T-helper 1 cell treated with Interleukin-12 subunit alpha and Interleukin-12 subunit beta and Interleukin-4 antibody, amounts not matched to agents 30 μg/mL and 1 μg/mL, for 36 hours (primary cell): ENCODE data around the gene ENTPD8.
"Not testable (repeated sequence)": the region's sequence is repeated elsewhere in the genome, so short reads cannot be mapped to it uniquely, and the experiment has no call there.

Experiments used
- H3K27ac Mint-ChIP-seq: one replicate; pipeline ENCODE4 v1.8.0; 2021; ENCODE audit warnings: mild to moderate bottlenecking, mixed read lengths
- H3K27me3 Mint-ChIP-seq: one replicate; pipeline ENCODE4 v1.8.0; 2021; ENCODE audit warnings: low read depth, mixed read lengths
- H3K36me3 Mint-ChIP-seq: one replicate; pipeline ENCODE4 v1.8.0; 2021; ENCODE audit warnings: low read depth, mixed read lengths
- H3K4me1 Mint-ChIP-seq: one replicate; pipeline ENCODE4 v1.8.0; 2021; ENCODE audit warnings: low read depth, mixed read lengths
- H3K4me3 Mint-ChIP-seq: one replicate; pipeline ENCODE4 v1.8.0; 2021; ENCODE audit warnings: mild to moderate bottlenecking, moderate library complexity, mixed read lengths
- H3K9me3 Mint-ChIP-seq: one replicate; pipeline ENCODE4 v1.8.0; 2021; ENCODE audit warnings: mixed read lengths

ENTPD8 gene

DNA sequence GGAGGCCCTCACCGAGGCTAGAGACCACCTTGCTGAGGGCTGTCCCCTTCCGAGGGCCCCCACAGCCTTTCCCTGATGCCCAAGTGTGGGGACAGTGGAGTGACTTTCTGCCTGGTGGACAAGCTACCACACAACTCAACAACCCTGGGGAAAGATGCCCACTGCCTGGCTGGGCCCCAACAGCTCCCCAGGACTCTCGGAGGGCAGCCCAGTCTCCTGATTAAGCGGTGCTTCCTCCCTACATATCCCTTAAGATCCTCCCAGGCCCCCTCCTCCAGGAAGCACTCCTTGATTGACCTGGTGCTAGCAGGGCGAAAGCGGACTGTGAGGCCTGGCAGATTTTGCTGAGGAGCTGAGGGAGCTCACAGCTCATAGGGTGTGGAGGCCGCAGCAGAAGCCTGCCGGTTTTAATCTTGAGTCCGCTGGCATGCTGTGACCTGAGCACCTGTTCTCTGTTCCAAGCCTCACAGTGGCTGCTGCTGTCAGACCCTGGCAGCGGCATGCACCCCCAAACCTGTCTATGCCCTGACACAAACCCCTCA lies 15.8 kb upstream of the ENTPD8 start:
- peak overlapping the region; percentile 52 for H3K27ac Mint-ChIP-seq

DNA sequence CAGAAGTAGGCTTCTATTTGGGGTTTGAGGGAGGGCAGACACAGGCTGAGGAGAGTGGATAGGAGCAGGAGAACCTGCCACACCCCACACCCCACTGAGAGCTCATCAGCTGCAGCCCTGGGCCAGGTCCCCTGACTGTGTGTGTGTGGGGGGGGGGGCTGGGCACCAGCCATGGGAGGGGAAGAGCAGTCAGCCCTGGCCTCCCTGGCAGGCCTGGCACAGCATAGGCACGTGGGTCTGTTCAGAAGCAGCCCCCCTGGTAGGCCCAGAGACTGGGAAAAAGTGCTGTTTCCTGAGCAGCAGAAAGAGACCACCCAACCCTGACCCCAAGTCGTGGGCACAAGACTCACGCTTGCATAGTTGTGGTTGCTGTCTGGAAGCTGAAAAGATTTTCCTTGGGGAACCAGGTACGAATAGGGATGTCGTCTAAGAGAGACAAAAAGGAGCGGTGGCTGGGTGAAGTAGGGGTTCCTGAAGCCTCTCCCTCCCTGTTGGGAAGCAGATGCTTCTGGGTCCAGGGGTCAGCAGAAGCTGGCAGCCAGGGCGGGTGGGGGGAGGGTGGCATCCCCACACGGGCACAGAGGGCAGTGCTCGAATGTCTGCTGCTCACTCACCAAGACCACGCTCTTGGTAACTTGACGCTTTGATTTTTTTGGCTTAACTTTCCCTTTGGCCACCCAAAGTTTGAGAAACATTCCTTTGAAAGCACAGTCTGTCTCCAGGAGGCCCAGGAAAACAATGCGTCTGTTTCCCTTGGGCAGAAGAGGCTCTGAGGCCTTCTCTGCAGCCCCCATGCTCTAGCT lies 15.1 kb upstream of the ENTPD8 start:
- Mint-ChIP-seq H3K27ac (peak overlapping the region; percentile 52), H3K4me1 (peaks cover 10% of the 10 kb centered on the region), H3K27me3 (no peaks in the 10 kb centered on the region), H3K9me3 (no peaks in the 10 kb centered on the region), H3K4me3 (peak overlapping the region; percentile 37), H3K36me3 (peaks cover 4% of the 10 kb centered on the region)

More for the DNA sequence above, 15.8 kb upstream of the ENTPD8 start:
- Mint-ChIP-seq H3K4me3 (peak overlapping the region; percentile 21), H3K36me3 (peaks cover 4% of the 10 kb centered on the region), H3K27me3 (no peaks in the 10 kb centered on the region), H3K9me3 (no peaks in the 10 kb centered on the region), H3K4me1 (peaks cover 10% of the 10 kb centered on the region)

DNA sequence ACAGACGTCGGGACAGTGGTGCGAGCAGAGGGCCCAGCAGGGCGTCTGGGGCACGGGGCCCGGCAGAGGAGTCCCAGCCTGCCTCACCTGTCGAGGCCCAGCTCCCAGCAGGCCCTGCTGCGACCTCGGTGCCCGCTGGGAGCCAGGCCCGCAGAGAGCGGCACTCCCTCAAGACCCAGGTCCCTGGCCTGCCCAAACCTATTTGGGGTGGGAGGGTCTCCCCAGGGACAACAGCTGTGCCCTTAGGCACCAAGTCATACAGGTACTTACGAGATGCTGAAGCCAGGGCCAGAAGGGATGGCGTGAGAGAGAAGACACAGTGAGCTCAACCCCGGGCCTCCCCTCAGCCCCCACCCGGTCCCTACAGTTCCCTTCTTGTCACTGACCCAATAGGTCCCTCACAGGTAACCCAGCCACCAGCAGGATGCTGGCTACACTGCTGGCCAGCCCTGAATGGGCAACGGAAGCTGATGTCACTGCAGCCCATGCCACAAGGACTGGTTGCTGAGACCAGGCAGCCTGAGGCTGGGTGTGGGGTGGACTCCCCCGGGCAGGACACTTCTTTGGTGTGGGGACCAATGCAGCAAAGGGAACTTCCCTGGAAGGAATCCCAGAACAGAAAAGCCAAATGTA lies 14.3 kb upstream of the ENTPD8 start:
- Mint-ChIP-seq H3K9me3 (no peaks in the 10 kb centered on the region), H3K36me3 (peaks cover 4% of the 10 kb centered on the region), H3K27me3 (no peaks in the 10 kb centered on the region), H3K27ac (peak overlapping the region; percentile 9), H3K4me1 (peaks cover 10% of the 10 kb centered on the region), H3K4me3 (no peak overlapping the region)

DNA sequence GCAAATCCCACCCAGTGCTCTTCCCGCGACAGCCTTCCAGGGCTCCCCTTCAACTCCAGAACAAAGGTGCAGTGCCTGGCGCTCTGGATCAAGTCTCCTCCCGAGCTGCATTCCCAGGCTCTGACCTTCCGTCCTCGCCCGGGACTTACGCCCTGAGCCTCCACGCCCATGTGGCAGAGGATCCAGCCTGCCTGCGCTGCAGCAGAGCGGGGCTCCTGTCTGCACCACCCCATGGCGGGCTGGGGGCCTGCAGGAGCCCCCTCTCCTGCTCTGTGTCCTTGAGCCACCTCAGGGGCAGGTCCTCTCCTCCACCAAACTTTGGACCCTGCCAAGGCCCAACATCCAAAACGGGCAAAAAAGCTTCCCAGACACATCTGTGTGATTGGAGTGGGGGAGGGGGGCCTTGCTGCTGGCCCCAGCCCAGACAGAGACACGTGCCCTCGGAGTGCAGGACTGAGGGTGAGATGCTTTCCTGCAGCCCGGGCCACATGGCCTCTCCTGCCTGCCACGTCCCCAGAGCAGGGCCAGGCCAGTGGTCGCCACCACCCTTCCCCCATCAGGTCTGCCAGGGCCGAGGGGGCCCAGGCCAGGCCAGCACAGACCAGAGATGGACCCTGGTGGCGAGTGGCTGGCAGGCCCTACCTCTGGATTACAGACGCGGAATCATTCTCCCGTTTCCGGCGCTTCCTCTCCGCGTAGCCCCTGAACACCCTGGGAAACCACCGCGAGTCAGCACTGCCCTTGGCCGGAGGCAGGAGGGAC lies 13.6 kb upstream of the ENTPD8 start:
- Mint-ChIP-seq H3K36me3 (peaks cover 4% of the 10 kb centered on the region), H3K4me1 (peaks cover 12% of the 10 kb centered on the region), H3K9me3 (no peaks in the 10 kb centered on the region), H3K27me3 (no peaks in the 10 kb centered on the region), H3K4me3 (peak overlapping the region; percentile 64), H3K27ac (peak overlapping the region; percentile 45)

DNA sequence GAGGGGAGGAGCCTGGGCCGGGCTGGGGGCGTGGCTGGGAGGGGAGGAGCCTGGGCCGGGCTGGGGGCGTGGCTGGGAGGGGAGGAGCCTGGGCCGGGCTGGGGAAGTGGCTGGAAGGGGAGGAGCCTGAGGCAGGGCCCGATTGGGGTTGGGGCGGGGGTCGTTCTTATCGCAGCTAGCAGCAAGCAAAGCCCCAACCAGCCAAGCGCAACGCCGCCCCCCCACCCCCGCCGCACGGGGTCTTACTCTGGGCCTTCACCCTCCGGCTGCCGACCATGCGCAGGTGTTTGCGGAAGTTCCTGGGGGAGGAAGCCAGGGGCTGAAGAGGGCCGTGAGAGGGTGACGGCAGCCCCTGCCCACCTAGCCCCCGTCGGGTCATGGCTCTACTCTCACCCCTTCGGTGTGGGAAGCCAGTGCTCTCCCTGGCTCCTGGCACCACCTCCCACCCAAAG lies 13.0 kb upstream of the ENTPD8 start:
- H3K4me1 Mint-ChIP-seq: peaks cover 12% of the 10 kb centered on the region
- no peaks in the 10 kb centered on the region for H3K9me3 Mint-ChIP-seq
- peak overlapping the region; percentile 45 for H3K27ac Mint-ChIP-seq
- no peaks in the 10 kb centered on the region for H3K27me3 Mint-ChIP-seq
- H3K36me3 Mint-ChIP-seq: peaks cover 6% of the 10 kb centered on the region
- peak overlapping the region; percentile 64 for H3K4me3 Mint-ChIP-seq

DNA sequence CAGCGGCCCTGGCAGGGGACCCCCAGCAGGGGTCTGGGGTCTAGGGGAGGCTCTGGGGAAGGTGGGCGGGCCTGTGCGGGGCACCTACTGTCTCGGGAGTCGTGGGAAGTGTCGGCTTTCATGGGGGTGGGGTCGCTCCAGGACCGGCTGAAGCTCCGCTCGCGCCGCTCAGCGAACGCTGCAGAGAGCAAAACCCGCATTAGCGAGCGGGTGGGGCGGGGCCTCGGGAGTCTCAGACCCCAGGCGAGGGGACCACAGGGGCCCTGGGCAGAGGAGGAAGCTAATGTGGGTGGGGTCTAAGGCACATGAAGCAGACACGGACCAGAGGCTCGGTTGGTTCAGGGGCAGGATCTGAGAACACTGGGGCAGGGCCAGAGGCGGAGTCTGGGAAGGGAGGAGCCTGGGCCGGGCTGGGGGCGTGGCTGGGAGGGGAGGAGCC lies 12.5 kb upstream of the ENTPD8 start:
- Mint-ChIP-seq H3K4me3 (peak overlapping the region; percentile 37), H3K27me3 (no peaks in the 10 kb centered on the region), H3K4me1 (peaks cover 12% of the 10 kb centered on the region), H3K36me3 (peaks cover 6% of the 10 kb centered on the region), H3K9me3 (no peaks in the 10 kb centered on the region), H3K27ac (peak overlapping the region; percentile 26)

DNA sequence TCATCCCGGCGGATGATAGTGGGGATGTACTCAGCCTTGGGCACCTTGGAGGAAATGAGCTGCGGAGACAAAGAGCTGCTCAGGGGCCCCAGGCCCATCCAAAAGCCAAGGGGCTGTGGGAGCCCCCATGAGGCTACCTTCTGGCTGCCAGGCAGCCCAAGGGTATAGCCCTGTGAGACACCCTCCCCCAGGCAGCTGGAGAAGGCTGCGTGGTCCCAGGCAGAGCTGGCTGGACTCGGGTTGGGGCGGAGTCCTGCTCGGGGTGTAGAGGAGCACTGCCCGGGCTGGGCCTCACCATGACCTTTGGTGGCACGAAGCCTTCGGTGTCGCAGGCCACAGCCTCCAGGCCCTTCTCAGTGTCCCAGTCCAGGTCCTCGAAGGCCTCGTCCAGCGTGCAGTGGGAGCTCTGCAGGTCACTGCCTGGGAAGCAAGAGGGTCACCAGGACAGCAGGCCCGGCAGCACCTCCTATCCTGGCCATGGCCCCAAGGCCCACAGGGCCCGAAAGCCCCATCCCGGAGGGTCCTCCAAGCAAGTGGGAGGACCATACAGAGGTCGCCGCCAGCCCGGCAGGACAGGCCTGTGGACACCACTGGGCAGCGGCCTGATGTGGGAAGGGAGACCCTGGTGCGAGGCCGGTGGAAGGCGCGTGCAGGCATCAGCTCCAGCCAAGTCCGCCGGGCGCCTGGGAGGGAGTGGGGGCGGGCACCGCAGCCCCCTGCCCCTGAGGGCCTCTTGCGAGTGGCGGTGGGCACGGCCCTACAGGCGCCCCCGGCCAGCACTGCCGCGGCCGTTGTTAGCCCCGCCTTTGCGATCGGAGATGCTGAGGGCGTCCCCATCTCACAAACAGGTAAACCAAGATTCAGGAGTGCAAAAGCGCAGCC lies 11.8 kb upstream of the ENTPD8 start:
- Mint-ChIP-seq H3K4me3 (no peak overlapping the region), H3K27me3 (no peaks in the 10 kb centered on the region), H3K9me3 (no peaks in the 10 kb centered on the region), H3K4me1 (peaks cover 12% of the 10 kb centered on the region), H3K27ac (no peak overlapping the region), H3K36me3 (peaks cover 6% of the 10 kb centered on the region)

DNA sequence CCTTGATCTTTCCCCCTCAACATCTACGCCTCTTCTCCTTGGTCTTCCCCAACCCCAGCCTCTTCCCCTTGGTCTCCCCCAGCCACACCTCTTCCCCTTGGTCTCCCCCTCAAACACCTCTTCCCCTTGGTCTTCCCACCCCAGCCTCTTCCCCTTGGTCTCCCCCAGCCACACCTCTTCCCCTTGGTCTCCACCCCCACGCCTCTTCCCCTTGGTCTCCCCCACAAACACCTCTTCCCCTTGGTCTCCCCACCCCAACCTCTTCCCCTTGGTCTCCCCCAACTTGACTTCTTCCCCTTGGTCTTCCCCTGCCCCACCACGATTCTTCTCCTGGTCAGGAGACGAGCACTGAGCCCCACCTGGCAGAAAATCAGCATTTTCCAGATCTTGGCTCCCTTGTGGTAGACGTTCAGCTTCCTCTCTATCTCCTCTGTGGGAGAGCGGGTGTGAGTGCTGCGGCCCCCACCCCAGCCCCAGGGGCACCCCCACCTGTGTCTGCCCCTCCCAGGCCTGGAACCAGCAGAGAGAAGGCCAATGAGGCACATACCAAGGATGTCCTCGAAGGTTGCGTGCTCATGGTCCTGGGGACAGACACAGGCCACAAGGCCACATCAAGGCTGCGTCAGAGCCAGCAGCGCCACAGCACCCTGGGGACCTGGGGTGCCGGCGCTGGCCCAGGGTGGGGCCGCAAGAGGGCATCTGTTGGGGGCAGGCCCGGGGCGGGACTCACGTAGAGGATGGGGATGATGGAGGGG lies 11.0 kb upstream of the ENTPD8 start:
- Mint-ChIP-seq H3K36me3 (peaks cover 6% of the 10 kb centered on the region), H3K27me3 (no peaks in the 10 kb centered on the region), H3K27ac (no peak overlapping the region), H3K4me3 (peak overlapping the region; percentile 9), H3K4me1 (peaks cover 12% of the 10 kb centered on the region), H3K9me3 (no peaks in the 10 kb centered on the region)

DNA sequence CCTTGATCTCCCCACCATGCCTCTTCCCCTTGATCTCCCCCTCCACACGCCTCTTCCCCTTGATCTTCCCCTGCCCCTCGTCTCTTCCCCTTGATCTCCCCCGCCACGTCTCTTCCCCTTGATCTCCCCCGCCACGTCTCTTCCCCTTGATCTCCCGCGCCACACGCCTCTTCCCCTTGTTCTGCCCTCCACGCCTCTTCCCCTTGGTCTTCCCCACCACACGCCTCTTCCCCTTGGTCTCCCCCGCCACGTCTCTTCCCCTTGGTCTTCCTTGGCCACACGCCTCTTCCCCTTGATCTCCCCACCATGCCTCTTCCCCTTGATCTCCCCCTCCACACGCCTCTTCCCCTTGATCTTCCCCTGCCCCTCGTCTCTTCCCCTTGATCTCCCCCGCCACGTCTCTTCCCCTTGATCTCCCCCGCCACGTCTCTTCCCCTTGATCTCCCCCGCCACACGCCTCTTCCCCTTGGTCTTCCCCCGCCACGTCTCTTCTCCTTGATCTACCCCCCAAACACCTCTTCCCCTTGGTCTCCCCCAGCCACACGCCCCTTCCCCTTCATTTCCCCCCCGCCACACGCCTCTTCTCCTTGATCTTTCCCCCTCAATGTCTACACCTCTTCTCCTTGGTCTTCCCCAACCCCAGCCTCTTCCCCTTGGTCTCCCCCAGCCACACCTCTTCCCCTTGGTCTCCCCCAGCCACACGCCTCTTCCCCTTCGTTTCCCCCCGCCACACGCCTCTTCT lies 10.3 kb upstream of the ENTPD8 start:
- peaks cover 11% of the 10 kb centered on the region for H3K4me1 Mint-ChIP-seq
- not testable (repeated sequence) for H3K36me3 Mint-ChIP-seq, H3K4me3 Mint-ChIP-seq, H3K27me3 Mint-ChIP-seq, H3K9me3 Mint-ChIP-seq, H3K27ac Mint-ChIP-seq

DNA sequence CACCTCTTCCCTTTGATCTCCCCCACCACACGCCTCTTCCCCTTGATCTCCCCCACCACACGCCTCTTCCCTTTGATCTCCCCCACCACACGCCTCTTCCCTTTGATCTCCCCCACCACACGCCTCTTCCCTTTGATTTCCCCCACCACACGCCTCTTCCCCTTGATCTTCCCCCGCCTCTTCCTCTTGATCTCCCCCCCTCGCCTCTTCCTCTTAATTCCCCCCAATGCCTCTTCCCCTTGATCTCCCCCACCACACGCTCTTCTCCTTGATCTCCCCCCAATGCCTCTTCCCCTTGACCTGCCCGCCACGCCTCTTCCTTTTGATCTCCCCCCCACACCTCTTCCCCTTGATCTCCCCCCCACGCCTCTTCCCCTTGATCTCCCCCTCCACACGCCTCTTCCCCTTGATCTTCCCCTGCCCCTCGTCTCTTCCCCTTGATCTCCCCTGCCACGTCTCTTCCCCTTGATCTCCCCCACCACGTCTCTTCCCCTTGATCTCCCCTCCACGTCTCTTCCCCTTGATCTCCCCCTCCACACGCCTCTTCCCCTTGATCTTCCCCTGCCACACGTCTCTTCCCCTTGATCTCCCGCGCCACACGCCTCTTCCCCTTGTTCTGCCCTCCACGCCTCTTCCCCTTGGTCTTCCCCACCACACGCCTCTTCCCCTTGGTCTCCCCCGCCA lies 9.5 kb upstream of the ENTPD8 start:
- H3K9me3 Mint-ChIP-seq, H3K27me3 Mint-ChIP-seq, H3K27ac Mint-ChIP-seq, H3K4me3 Mint-ChIP-seq, H3K36me3 Mint-ChIP-seq: not testable (repeated sequence)
- H3K4me1 Mint-ChIP-seq: peaks cover 11% of the 10 kb centered on the region

DNA sequence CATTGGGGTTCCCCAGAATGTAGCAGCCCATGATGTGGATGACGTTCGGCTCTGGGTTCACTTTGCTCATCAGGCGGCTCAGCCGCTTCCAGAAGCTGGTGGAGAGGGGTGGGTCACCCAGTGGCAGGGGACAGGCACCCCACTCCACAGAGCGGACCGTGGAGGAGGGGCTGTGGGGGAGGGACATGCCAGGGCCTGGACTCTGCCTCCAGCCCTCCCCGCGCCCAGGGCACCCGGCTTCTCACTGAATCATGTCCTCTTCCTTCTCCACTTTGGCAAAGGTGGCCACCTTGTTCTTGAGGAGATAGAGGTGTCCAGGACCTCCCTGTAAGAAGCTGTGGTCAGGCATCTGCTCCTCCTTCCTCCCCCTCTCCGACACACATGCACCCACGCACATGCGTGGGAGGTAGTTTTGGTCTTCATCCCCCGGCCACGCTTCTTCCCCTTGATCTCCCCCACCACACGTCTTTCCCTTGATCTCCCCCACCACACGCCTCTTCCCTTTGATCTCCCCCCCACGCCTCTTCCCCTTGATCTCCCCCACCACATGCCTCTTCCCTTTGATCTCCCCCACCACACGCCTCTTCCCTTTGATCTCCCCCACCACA lies 8.9 kb upstream of the ENTPD8 start:
- Mint-ChIP-seq H3K4me3 (no peak overlapping the region), H3K9me3 (no peaks in the 10 kb centered on the region), H3K27me3 (no peaks in the 10 kb centered on the region), H3K27ac (no peak overlapping the region), H3K4me1 (peaks cover 14% of the 10 kb centered on the region), H3K36me3 (peaks cover 2% of the 10 kb centered on the region)
